GM12878 (cell line): ENCODE measurements around the gene SLCO3A1. TPM values are rescaled to one million over a fixed set of nuclear protein-coding genes. Genes with fewer than 3 reads are reported as not detected.

Experiments
- ATAC-seq: fragments of 200-7000 bp; cut with Tn5 transposase; 3 replicates; pipeline ENCODE4 v1.9.1; 2020; ENCODE audit warnings: mild to moderate bottlenecking, moderate library complexity
- BruUV-seq: library from RNA; stranded (reverse); fragments of 400-500 nt; replicated peaks from 2 replicates; lab custom pipeline; 2021; lab: Mats Ljungman, UMichigan
- CTCF ChIA-PET: fragments of 300-600 bp; sonication (Branson Sonifier 250); formaldehyde crosslinking; extraction: SDS; loops from one replicate; lab custom pipeline; 2021; ENCODE audit warnings: inconsistent platforms; lab: Yijun Ruan, JAX
- POLR2A ChIA-PET: fragments of 350-600 bp; formaldehyde crosslinking; extraction: SDS; loops from one replicate; lab custom pipeline; 2021; ENCODE audit warnings: inconsistent platforms; lab: Charles Lee
- RAD21 ChIA-PET: fragments of 300-600 bp; sonication (Branson Sonifier 250); formaldehyde crosslinking; loops from one replicate; lab custom pipeline; 2023; ENCODE audit warnings: antibody characterized with exemption; ENCODE audit not compliant: unreplicated experiment; lab: Charles Lee
- SMC1A ChIA-PET: fragments of 300-600 bp; sonication (Branson Sonifier 250); formaldehyde crosslinking; loops from one replicate; lab custom pipeline; 2023; ENCODE audit not compliant: unreplicated experiment, uncharacterized antibody; lab: Charles Lee
- DNase-seq: peaks from one replicate; pipeline ENCODE4 v3.0.0-alpha.2; 2011; ENCODE audit warnings: low read depth, low spot score
- FAIRE-seq: peaks from 3 replicates; lab custom pipeline; 2011; peaks lifted over from hg19 to GRCh38; lab: Jason Lieb, UNC
- H2AFZ ChIP-seq: 2 replicates; pipeline ENCODE4 v1.6.0; 2011; ENCODE audit warnings: low read depth, low read length, control low read depth; ENCODE audit not compliant: control insufficient read depth
- H3K27ac ChIP-seq: 2 replicates; pipeline ENCODE4 v1.5.1; 2011; ENCODE audit warnings: control low read depth; ENCODE audit not compliant: control insufficient read depth, insufficient read depth
- H3K27me3 ChIP-seq, 2 experiments: replicated peaks in 1 of 2; 2 replicates each; pipeline versions ENCODE4 v1.6.0 to v1.6.1; 2011; ENCODE audit warnings: low read length in 1 of 2; ENCODE audit not compliant: control insufficient read depth in 2 of 2, insufficient read depth in 2 of 2
- H3K36me3 ChIP-seq, 2 experiments: 2 replicates each; pipeline ENCODE4 v1.5.1; 2011; ENCODE audit warnings: low read length in 1 of 2; ENCODE audit not compliant: control insufficient read depth in 2 of 2, insufficient read depth in 2 of 2
- H3K4me1 ChIP-seq: 2 replicates; pipeline ENCODE4 v1.6.1; 2011; ENCODE audit warnings: mild to moderate bottlenecking, low read length, moderate library complexity, mixed read lengths; ENCODE audit not compliant: control insufficient read depth, insufficient read depth
- H3K4me2 ChIP-seq: 2 replicates; pipeline ENCODE4 v1.6.0; 2011; ENCODE audit warnings: control low read depth; ENCODE audit not compliant: control insufficient read depth, insufficient read depth
- H3K4me3 ChIP-seq: fragments of 200-600 bp; sonication (generic); 2 replicates; pipeline ENCODE4 v1.5.1; 2016
- H3K79me2 ChIP-seq: 2 replicates; pipeline ENCODE4 v1.6.0; 2011; ENCODE audit warnings: low read length; ENCODE audit not compliant: control insufficient read depth, insufficient read depth
- H3K9ac ChIP-seq: 2 replicates; pipeline ENCODE4 v1.8.0; 2011; ENCODE audit warnings: low read length, control low read depth, mixed read lengths; ENCODE audit not compliant: control insufficient read depth, insufficient read depth
- H3K9me3 ChIP-seq: replicated peaks from 3 replicates; pipeline ENCODE4 v1.5.1; 2011; ENCODE audit warnings: mild to moderate bottlenecking, low read length; ENCODE audit not compliant: control insufficient read depth, insufficient read depth
- H4K20me1 ChIP-seq: 2 replicates; pipeline ENCODE4 v1.6.0; 2011; ENCODE audit not compliant: control insufficient read depth, insufficient read depth
- EGR1 ChIP-seq, 2 experiments: IDR thresholded peaks; 1 replicate in 1 of 2; 2 replicates in 1 of 2; pipeline ENCODE4 v1.6.1; 2011 to 2012; ENCODE audit warnings: low read depth in 2 of 2, low read length in 2 of 2, borderline replicate concordance in 1 of 2, mild to moderate bottlenecking in 1 of 2, moderate library complexity in 1 of 2
- ESRRA ChIP-seq: IDR thresholded peaks from 2 replicates; pipeline ENCODE4 v1.6.1; 2012; ENCODE audit warnings: mild to moderate bottlenecking, low read length, improper control_type of control experiment
- HDAC6 ChIP-seq: fragments of 200-600 bp; sonication (generic); IDR thresholded peaks from one replicate; pipeline ENCODE4 v1.8.0; 2017; ENCODE audit warnings: antibody characterized with exemption; ENCODE audit not compliant: unreplicated experiment
- HDGF ChIP-seq: fragments of 450-650 bp; IDR thresholded peaks from 2 replicates; pipeline ENCODE4 v1.6.1; 2016; ENCODE audit warnings: antibody characterized with exemption
- NFYB ChIP-seq: IDR thresholded peaks from 2 replicates; pipeline ENCODE4 v1.6.1; 2011; ENCODE audit warnings: low read depth, mild to moderate bottlenecking, low read length, improper control_type of control experiment, moderate library complexity; ENCODE audit not compliant: insufficient read depth
- PML ChIP-seq: IDR thresholded peaks from 2 replicates; pipeline ENCODE4 v1.6.1; 2012; ENCODE audit warnings: low read length, inconsistent platforms
- POLR2A ChIP-seq: IDR thresholded peaks from 2 replicates; pipeline ENCODE4 v1.6.1; 2011; ENCODE audit warnings: low read depth, mild to moderate bottlenecking, low read length
- POLR2AphosphoS2 ChIP-seq: IDR thresholded peaks from 2 replicates; pipeline ENCODE4 v1.6.1; 2011; ENCODE audit warnings: low read depth, mild to moderate bottlenecking, low read length, improper control_type of control experiment, moderate library complexity
- SIN3A ChIP-seq: IDR thresholded peaks from 2 replicates; pipeline ENCODE4 v1.6.1; 2012; ENCODE audit warnings: low read depth, low read length, improper control_type of control experiment
- SRF ChIP-seq, 2 experiments: IDR thresholded peaks; 2 replicates each; pipeline ENCODE4 v1.6.1; 2011; ENCODE audit warnings: low read depth in 2 of 2, low read length in 2 of 2, mild to moderate bottlenecking in 1 of 2, moderate library complexity in 1 of 2
- WRNIP1 ChIP-seq: IDR thresholded peaks from 2 replicates; pipeline ENCODE4 v1.6.1; 2011; ENCODE audit warnings: low read depth, low read length, improper control_type of control experiment, borderline replicate concordance
- WGBS: methylation state at CpG from one replicate; pipeline ENCODE4 v1.1.6; 2016; ENCODE audit warnings: low lambda C conversion rate; ENCODE audit not compliant: insufficient replicate concordance, insufficient coverage; ENCODE audit errors: missing lambda C conversion rate; 5-methylcytosine and 5-hydroxymethylcytosine counted together
- in situ Hi-C: fragments of 300-500 bp; cut with MboI; formaldehyde crosslinking; loops from 9 replicates; pipeline ENCODE4 v1.14.3; 2018; ENCODE audit warnings: mixed read lengths
- intact Hi-C: fragments of 100-400 bp; cut with micrococcal nuclease; formaldehyde crosslinking; loops from one replicate; pipeline ENCODE4 v1.14.2; 2022; ENCODE audit not compliant: unreplicated experiment
- polyA plus RNA-seq, 11 experiments: library from polyadenylated mRNA; depleted of rRNA in 4 of 11; unstranded in 6 of 11; stranded (reverse) in 5 of 11; fragments of >200 nt; fragmentation: Nextera tagmentation in 4 of 11; fragmentation: Illumina TruSeq in 1 of 11; extraction: Ambion mirVana in 4 of 11; extraction: Trizol in 1 of 11; gene quantifications; 1 replicate in 1 of 11; 2 replicates in 10 of 11; pipeline versions ENCODE4 v1.2.1 to v1.2.3, GENCODE V29; 2011 to 2016; ENCODE audit warnings: inconsistent platforms in 2 of 11, missing spikeins in 2 of 11, low read depth in 1 of 11
- total RNA-seq, 4 experiments: library from RNA; depleted of rRNA in 3 of 4; stranded (reverse); fragments of >200 nt in 3 of 4; fragmentation: Illumina TruSeq in 1 of 4; extraction: Trizol in 1 of 4; gene quantifications; 2 replicates each; pipeline versions ENCODE4 v1.2.1 to v1.2.3, GENCODE V29; 2013 to 2021
- TF ChIP-seq, protein P1 (sequence below): fragments of 450-650 bp; IDR thresholded peaks from 2 replicates; pipeline ENCODE4 v1.6.1; 2017; ENCODE audit warnings: mild to moderate bottlenecking, low read depth, inconsistent platforms; ENCODE audit not compliant: poor library complexity, severe bottlenecking
- TF ChIP-seq, protein P2 (sequence below): IDR thresholded peaks from 2 replicates; pipeline ENCODE4 v1.6.1; 2011; ENCODE audit warnings: low read depth, mild to moderate bottlenecking, low read length, moderate library complexity, borderline replicate concordance; ENCODE audit errors: extremely low read depth

Gene SLCO3A1
- total and polyA plus RNA-seq, 10 of the 15 experiments (the other 5 are each of a cell fraction or from before 2014, with no cell fraction given), result 0.05 to 5.9 (median 0.31) TPM

DNA sequence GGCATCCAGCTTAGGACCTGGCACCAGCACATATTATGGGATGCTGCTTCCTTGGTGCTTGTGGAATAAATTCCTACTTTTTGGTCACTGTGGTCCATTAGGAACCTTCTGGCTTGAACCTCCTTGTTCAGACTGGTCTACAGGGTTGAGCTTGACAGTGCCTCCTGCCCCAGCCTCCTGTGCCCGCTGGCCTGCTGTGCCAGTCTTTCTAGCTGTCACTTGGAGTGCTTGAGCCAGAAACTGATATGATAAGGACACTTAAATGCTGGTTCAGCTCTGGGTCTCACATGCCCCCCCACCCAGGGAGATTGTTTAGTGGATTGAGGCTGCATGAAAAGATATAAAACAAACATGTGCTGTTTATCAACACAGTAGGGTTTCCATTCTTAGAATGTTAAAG, 147.8 kb downstream of the SLCO3A1 start:
- RAD21 ChIA-PET, result no interaction called here
- H3K79me2 ChIP-seq, result no peaks in the 10 kb centered on the region
- no peak for DNase-seq
- intact Hi-C loops, result no loop called here
- H3K27ac ChIP-seq, result no peak overlapping the region
- CTCF ChIA-PET, result no interaction called here
- POLR2A ChIA-PET, result no interaction called here
- no peaks in the 10 kb centered on the region for H4K20me1 ChIP-seq
- no TSS peak for BruUV-seq
- H3K36me3 ChIP-seq, result no peaks in the 10 kb centered on the region
- 0% methylated on average over 1 of the region's 1 CpG for WGBS
- no peak overlapping the region for H3K4me3 ChIP-seq
- no peak for FAIRE-seq
- H3K4me1 ChIP-seq, result no peaks in the 10 kb centered on the region
- no peak overlapping the region for H3K4me2 ChIP-seq
- H2AFZ ChIP-seq, result no peak overlapping the region
- TF ChIP-seq ESRRA (no peak), EGR1 (IDR thresholded peaks at IDR 0.05; ENCODE audit: borderline replicate concordance in 1 of 2, low read depth in 2 of 2, low read length in 2 of 2) (no peak), SRF (IDR thresholded peaks at IDR 0.05; ENCODE audit: low read depth in 2 of 2, low read length in 2 of 2) (no peak), PML (no peak), HDGF (no peak), NFYB (no peak), HDAC6 (no peak), SIN3A (no peak), POLR2A (no peak), WRNIP1 (no peak), POLR2AphosphoS2 (no peak)
- TF ChIP-seq, protein P1, sequence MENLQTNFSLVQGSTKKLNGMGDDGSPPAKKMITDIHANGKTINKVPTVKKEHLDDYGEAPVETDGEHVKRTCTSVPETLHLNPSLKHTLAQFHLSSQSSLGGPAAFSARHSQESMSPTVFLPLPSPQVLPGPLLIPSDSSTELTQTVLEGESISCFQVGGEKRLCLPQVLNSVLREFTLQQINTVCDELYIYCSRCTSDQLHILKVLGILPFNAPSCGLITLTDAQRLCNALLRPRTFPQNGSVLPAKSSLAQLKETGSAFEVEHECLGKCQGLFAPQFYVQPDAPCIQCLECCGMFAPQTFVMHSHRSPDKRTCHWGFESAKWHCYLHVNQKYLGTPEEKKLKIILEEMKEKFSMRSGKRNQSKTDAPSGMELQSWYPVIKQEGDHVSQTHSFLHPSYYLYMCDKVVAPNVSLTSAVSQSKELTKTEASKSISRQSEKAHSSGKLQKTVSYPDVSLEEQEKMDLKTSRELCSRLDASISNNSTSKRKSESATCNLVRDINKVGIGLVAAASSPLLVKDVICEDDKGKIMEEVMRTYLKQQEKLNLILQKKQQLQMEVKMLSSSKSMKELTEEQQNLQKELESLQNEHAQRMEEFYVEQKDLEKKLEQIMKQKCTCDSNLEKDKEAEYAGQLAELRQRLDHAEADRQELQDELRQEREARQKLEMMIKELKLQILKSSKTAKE, result no peak
- TF ChIP-seq, protein P2, sequence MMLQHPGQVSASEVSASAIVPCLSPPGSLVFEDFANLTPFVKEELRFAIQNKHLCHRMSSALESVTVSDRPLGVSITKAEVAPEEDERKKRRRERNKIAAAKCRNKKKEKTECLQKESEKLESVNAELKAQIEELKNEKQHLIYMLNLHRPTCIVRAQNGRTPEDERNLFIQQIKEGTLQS, result no peak
- TF ChIP-seq, all 136 proteins: peak for 0
- in situ Hi-C loops, result no loop called here
- SMC1A ChIA-PET, result interaction anchor here (1.1 kb wide), 1 partner anchor 13 kb away, joined by 3 read pairs; no protein-coding TSS in a partner anchor
- no peak for ATAC-seq
- H3K9ac ChIP-seq, result no peak overlapping the region
- no peaks in the 10 kb centered on the region for H3K9me3 ChIP-seq
- H3K27me3 ChIP-seq, result 0 out of 4 replicates have a peak, but pooled peaks cover 0 to 3% of the 10 kb centered on the region in 2 experiments
